Nephron (organoid): ENCODE measurements around the gene TEX10.
A peak's percentile ranks its signal among the peaks of the same experiment; 100 is the strongest.

Experiments
- H3K27ac Mint-ChIP-seq, 3 experiments: 2 replicates each; pipeline ENCODE4 v1.8.0; 2020; ENCODE audit warnings: mixed read lengths in 3 of 3, mild to moderate bottlenecking in 2 of 3, moderate library complexity in 1 of 3
- H3K27me3 Mint-ChIP-seq: 2 replicates; pipeline ENCODE4 v1.8.0; 2021; ENCODE audit warnings: low read depth, mild to moderate bottlenecking, moderate library complexity, mixed read lengths
- H3K36me3 Mint-ChIP-seq: 2 replicates; pipeline ENCODE4 v1.8.0; 2020; ENCODE audit warnings: low read depth, mixed read lengths
- H3K4me1 Mint-ChIP-seq: 2 replicates; pipeline ENCODE4 v1.8.0; 2020; ENCODE audit warnings: mixed read lengths
- H3K4me3 Mint-ChIP-seq, 3 experiments: 2 replicates each; pipeline ENCODE4 v1.8.0; 2020; ENCODE audit warnings: mild to moderate bottlenecking in 3 of 3, mixed read lengths in 3 of 3, moderate library complexity in 2 of 3
- H3K9me3 Mint-ChIP-seq: 2 replicates; pipeline ENCODE4 v1.8.0; 2020; ENCODE audit warnings: mixed read lengths
- TF ChIP-seq, protein P1 (sequence below), 3 experiments: fragments of 200-600 bp; sonication (generic); IDR thresholded peaks; one replicate each; pipeline ENCODE4 v1.5.0; 2021; ENCODE audit warnings: antibody characterized with exemption in 3 of 3; ENCODE audit not compliant: unreplicated experiment in 3 of 3

The TEX10 gene

DNA sequence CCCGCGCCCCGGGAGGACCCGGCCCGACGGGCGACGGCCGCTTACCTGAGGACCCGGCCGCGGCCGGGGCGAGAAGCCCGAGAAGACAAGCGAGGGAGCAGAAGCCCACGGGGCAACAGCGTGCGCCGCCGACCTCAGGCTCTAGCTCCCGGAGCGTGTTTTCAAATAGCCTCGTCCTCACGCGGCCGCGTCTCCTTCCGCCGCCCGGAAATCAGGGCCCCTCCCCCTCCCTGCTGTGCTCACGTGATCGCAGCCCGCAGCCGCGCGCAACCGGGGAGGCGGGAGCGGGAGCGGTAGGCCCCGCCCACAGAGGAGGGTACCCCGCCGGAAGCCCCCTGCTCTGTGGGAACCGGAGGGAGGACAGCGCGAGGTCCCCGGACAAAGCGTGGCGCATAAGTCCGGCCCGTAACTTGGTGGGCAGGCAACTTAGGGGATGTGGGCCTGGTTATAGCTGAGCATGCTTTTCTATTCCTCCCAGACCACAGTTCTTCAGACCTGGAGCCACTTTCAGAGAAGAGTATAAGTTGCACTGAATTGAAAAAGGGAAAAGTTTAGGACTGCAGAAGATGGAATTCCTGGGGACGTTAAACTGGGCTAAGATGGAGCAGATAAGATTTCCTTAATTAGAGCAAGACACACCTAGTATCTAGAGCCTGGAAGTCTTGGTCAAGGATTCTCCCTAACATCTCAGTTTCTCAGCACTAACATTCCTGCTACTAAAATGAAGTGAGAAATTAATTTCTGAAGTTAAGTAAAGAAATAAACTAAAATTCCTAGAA is at the start of gene TEX10:
TEX10 (minus strand) TSS at position 216 of the 779 bp plus-strand sequence. CDS start 3,579 bp downstream, outside the sequence.
- Mint-ChIP-seq H3K4me1 (peaks cover 40% of the 10 kb centered on the region), H3K4me3 (peak within 1 kb of the TSS; percentile 90 to 96 (median 93)), H3K27ac (peak within 1 kb of the TSS; percentile 70 to 99 (median 94)), H3K36me3 (peaks cover 37% of the 10 kb centered on the region), H3K9me3 (peaks cover 15% of the 10 kb centered on the region), H3K27me3 (no peaks in the 10 kb centered on the region)
- TF ChIP-seq, protein P1, sequence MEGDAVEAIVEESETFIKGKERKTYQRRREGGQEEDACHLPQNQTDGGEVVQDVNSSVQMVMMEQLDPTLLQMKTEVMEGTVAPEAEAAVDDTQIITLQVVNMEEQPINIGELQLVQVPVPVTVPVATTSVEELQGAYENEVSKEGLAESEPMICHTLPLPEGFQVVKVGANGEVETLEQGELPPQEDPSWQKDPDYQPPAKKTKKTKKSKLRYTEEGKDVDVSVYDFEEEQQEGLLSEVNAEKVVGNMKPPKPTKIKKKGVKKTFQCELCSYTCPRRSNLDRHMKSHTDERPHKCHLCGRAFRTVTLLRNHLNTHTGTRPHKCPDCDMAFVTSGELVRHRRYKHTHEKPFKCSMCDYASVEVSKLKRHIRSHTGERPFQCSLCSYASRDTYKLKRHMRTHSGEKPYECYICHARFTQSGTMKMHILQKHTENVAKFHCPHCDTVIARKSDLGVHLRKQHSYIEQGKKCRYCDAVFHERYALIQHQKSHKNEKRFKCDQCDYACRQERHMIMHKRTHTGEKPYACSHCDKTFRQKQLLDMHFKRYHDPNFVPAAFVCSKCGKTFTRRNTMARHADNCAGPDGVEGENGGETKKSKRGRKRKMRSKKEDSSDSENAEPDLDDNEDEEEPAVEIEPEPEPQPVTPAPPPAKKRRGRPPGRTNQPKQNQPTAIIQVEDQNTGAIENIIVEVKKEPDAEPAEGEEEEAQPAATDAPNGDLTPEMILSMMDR (IDR thresholded peaks at IDR 0.05; ENCODE audit: unreplicated experiment in 3 of 3): no peak

DNA sequence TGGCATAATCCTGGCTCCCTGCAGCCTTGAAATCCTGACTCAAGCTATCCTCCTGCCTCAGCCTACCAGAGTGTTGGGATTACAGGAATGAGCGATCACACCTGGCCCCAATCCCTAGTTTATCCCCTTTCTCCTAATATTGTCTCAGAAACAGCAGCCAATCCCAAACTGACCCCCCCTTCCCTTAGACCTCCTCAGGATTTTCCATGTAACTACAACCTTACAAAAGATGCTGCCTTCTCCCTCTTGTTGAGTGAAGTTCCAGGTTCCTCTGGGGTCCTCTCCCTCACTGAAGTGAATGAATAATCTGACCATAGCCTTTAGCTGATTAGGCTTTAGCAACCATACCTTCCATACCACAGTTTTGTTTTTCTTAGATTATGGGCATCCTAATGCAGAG is 48.3 kb upstream of the TEX10 start:
- H3K4me1 Mint-ChIP-seq: no peaks in the 10 kb centered on the region
- no peaks in the 10 kb centered on the region for H3K36me3 Mint-ChIP-seq
- peaks cover 1% of the 10 kb centered on the region for H3K9me3 Mint-ChIP-seq
- TF ChIP-seq, protein P1 (IDR thresholded peaks at IDR 0.05; ENCODE audit: unreplicated experiment in 3 of 3): no peak
- no peak overlapping the region for H3K27ac Mint-ChIP-seq
- H3K27me3 Mint-ChIP-seq: no peaks in the 10 kb centered on the region
- no peak overlapping the region for H3K4me3 Mint-ChIP-seq

DNA sequence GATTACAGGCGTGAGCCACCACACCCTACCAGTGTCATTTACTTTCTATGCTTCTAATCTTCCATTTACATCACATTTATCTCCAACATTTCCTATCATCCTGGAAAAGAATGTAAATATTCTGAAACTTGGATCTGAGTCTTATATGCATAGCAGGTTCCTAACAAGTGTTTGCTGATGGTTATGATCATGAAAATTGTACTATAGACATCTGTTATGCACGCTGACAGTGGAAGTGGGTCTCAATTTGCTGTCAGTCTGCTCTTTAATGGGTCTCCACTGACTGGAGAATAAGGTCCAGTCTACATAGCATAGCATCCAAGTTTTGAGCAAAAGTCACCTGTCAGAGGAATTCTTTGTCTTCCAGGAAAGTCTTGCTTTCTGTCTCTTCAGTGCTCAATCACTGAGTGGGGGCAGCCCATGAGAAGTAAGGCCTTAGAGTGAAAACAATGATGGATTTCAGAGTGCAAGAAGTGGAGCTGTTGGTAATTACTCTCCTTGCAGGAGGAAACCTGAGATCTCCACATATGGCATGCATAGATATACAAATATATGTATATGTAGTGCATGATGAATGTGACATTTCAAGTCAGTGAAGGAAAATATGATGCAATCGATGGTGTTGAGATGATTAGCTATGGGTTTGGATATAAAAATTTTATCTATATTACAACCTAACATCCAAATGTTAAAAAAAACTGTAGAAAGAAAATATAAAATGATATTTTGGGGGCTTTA is 45.0 kb upstream of the TEX10 start:
- H3K27ac Mint-ChIP-seq: no peak overlapping the region
- TF ChIP-seq, protein P1 (IDR thresholded peaks at IDR 0.05; ENCODE audit: unreplicated experiment in 3 of 3): no peak
- H3K27me3 Mint-ChIP-seq: no peaks in the 10 kb centered on the region
- H3K9me3 Mint-ChIP-seq: peaks cover 7% of the 10 kb centered on the region
- H3K36me3 Mint-ChIP-seq: peaks cover 16% of the 10 kb centered on the region
- H3K4me3 Mint-ChIP-seq: no peak overlapping the region
- H3K4me1 Mint-ChIP-seq: no peaks in the 10 kb centered on the region

DNA sequence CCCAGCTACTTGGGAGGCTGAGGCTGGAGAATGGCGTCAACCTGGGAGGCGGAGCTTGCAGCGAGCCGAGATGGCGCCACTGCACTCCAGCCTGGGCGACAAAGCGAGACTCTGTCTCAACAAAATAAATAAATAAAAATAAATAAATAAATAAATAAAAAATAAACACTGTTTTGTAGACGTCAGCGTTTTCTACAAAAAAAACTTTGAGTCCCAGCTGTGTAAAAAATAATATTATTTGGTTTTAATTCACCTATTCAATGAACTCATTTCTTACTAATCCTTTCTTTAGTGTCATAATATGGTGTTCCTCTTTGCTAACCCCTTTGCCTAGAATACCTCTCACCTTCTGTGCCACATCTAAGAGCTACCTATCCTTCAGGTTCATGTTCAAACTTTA is 44.0 kb upstream of the TEX10 start:
- TF ChIP-seq, protein P1 (IDR thresholded peaks at IDR 0.05; ENCODE audit: unreplicated experiment in 3 of 3): no peak
- peaks cover 7% of the 10 kb centered on the region for H3K9me3 Mint-ChIP-seq
- H3K4me3 Mint-ChIP-seq: no peak overlapping the region
- H3K36me3 Mint-ChIP-seq: peaks cover 21% of the 10 kb centered on the region
- H3K27ac Mint-ChIP-seq: no peak overlapping the region
- H3K4me1 Mint-ChIP-seq: no peaks in the 10 kb centered on the region
- no peaks in the 10 kb centered on the region for H3K27me3 Mint-ChIP-seq

DNA sequence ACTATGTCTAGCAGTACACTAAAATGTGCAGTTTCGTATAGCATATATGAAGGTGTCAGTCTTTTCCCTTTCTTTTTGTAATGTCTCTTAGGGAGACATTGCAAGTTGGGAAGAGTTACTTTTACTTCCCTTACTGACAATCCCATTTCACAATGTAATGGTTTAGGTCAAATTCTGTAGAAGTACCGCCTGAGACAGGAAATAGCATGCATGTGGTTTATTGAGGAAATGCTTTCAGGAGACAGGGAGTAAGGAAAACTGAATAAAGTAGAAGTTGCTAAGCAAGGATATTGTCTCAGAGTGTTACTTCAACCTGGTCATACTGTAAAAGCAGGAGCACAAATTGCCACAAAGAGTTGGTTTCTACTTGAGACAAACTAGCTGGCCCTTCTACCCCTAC is 42.1 kb upstream of the TEX10 start:
- Mint-ChIP-seq H3K36me3 (peaks cover 25% of the 10 kb centered on the region), H3K27me3 (no peaks in the 10 kb centered on the region), H3K4me1 (no peaks in the 10 kb centered on the region), H3K27ac (no peak overlapping the region), H3K4me3 (no peak overlapping the region), H3K9me3 (peaks cover 7% of the 10 kb centered on the region)
- TF ChIP-seq, protein P1 (IDR thresholded peaks at IDR 0.05; ENCODE audit: unreplicated experiment in 3 of 3): no peak
